ENCODE measurements around the gene TOR1AIP2. TPM values are rescaled to one million over a fixed set of nuclear protein-coding genes. Genes with fewer than 3 reads are reported as not detected.
A peak's percentile ranks its signal among the peaks of the same experiment; 100 is the strongest.
"Not testable (repeated sequence)": the region's sequence is repeated elsewhere in the genome, so short reads cannot be mapped to it uniquely, and the experiment has no call there.

Gene TOR1AIP2
- total RNA-seq, 2 experiments from 2014 or later = 43.5 to 50.1 TPM

DNA sequence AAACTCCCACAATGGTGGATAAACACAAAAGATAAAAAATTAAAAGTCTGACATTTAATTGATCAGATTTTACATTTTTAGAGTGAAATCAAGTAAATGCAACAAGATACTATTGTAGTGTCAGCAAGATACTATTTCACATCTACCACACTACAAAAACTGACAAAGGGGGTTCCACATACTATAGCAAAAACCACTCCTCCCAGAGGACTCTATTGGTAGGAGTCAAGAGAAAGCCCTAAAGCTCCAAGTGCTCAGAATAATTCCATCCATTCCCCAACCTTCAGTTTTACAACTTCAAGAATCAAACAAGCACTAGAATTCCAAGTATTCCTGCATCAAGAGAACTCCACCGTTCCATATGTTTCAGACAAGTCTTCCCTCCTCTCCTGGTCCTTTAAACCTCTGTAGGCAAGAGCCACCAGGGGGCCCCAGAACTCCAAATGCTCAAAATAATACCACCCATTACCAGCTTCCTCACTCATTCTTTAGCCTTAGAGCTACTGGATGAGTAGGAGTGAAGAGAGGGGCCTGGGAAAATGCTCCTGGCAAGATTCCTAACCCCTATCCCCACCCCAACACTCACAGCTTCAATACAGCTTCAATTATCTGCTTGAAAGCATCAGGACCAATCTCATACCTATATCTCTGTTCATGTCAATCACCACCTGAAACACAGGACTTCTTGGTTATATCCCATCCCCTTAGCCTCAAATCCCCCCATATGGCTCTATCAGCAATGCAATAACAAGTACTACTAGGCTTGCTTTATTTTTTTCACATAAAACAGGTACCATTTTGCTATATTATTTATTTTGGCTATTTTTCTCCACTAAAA lies 9.9 kb downstream of the TOR1AIP2 start:
- Mint-ChIP-seq H3K9me3 (ENCODE audit: low read depth) (no peaks in the 10 kb centered on the region), H3K27me3 (no peaks in the 10 kb centered on the region), H3K36me3 (peaks cover 29% of the 10 kb centered on the region), H3K27ac (no peak overlapping the region), H3K4me3 (no peak overlapping the region), H3K4me1 (peaks cover 8% of the 10 kb centered on the region)
- CTCF ChIA-PET = interaction anchor here (0.6 to 6.1 kb wide), 16 partner anchors 9 to 311 kb away, joined by 3 to 63 read pairs (median 5); partner anchors contain the start of gene TOR1AIP2
- ATAC-seq = peak; percentile 86
- DNase-seq = peak; percentile 61

DNA sequence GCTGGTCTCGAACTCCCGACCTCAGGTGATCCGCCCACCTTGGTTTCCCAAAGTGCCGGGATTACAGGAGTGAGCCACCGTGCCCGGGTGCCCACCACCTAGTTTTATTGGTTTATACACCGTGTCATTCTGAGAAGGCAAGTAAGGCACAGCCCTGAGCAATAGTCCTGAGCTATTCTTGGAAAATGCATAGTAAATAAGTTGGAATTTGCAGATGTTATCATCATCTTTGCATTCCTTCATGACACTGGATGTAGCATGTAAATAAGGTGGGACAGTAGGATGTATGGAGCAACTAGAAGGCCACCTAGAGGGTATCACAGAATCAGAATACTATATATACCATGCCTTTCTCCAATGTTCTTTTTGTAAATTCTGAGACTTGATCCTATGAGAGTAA lies 11.0 kb downstream of the TOR1AIP2 start:
- CTCF ChIA-PET = interaction anchor here (0.6 to 6.1 kb wide), 5 partner anchors 10 to 312 kb away, joined by 3 to 63 read pairs (median 10); partner anchors contain the start of gene TOR1AIP2
- Mint-ChIP-seq H3K27me3 (no peaks in the 10 kb centered on the region), H3K9me3 (ENCODE audit: low read depth) (no peaks in the 10 kb centered on the region), H3K36me3 (peaks cover 26% of the 10 kb centered on the region), H3K4me1 (no peaks in the 10 kb centered on the region), H3K4me3 (no peak overlapping the region), H3K27ac (no peak overlapping the region)
- no peak for DNase-seq
- no peak for ATAC-seq

DNA sequence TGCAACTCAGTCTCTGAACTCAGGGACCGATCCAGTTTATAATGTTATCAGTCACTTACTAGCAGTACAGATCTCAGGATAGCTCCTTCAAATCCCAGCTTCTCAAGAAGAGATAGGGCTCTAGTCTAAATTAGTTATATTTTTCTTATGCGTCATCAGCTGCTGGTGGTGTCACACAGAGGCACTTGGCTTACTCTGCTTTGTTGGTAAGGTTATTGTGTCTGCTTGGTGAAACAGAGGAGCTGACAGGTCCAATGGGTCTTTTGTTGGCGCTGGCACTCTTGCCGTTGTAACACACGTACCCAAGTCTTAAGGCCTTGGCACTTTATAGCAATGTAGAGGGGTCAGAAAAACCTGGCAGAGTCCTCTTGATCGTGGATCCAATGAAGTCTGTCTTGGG lies 12.2 kb downstream of the TOR1AIP2 start:
- Mint-ChIP-seq H3K4me3 (no peak overlapping the region), H3K9me3 (ENCODE audit: low read depth) (no peaks in the 10 kb centered on the region), H3K27me3 (no peaks in the 10 kb centered on the region), H3K27ac (no peak overlapping the region), H3K4me1 (no peaks in the 10 kb centered on the region), H3K36me3 (peaks cover 28% of the 10 kb centered on the region)
- DNase-seq (no peak), ATAC-seq (no peak)
- CTCF ChIA-PET = interaction anchor here (2.7 to 6.1 kb wide), 2 partner anchors 304 to 313 kb away, joined by 10 to 63 read pairs; no protein-coding TSS in a partner anchor

DNA sequence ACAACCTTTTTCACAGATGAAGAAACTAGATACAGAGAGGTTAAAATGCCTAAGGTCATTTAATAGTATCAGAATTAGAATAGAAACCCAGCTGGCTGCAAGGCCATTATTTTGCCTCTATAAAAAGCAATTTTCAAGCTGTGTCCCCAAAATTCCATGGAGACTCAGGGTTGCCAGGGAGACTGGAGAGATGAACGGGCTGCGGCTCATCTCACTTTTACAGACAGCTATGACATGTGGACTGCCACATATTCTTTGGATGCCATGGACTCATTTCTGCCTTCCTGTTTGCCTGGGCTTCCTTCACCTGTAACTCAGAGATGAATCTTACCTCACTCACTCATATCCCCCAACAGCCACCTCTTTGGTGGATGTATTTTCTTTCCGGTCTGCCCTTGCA lies 17.0 kb downstream of the TOR1AIP2 start:
- CTCF ChIA-PET = no interaction called here
- no peak overlapping the region for H3K27ac Mint-ChIP-seq
- H3K4me3 Mint-ChIP-seq = no peak overlapping the region
- peaks cover 28% of the 10 kb centered on the region for H3K36me3 Mint-ChIP-seq
- no peak for DNase-seq
- no peaks in the 10 kb centered on the region for H3K27me3 Mint-ChIP-seq
- ATAC-seq = no peak
- H3K9me3 Mint-ChIP-seq (ENCODE audit: low read depth) = no peaks in the 10 kb centered on the region
- peaks cover 2% of the 10 kb centered on the region for H3K4me1 Mint-ChIP-seq

DNA sequence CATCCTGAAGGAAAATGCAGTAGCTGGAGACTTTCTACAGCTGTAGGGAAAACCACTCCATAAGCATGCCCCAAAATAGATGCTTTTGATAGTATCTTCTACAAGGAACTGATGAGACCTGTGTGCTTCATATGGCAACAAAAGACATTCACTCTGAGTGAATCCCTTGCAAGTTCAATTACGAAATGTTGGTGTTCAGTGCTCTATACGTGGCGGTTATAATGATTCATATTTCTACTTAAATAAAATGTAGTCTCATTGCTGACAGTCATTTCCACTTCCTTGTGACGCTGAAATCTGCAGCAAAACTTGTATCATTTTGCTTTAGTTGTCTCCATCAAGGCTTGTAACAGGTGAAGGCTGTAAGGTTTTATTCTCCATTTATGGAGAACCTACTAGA lies 20.6 kb downstream of the TOR1AIP2 start:
- Mint-ChIP-seq H3K4me1 (peaks cover 4% of the 10 kb centered on the region), H3K36me3 (peaks cover 17% of the 10 kb centered on the region), H3K27ac (no peak overlapping the region), H3K9me3 (ENCODE audit: low read depth) (no peaks in the 10 kb centered on the region), H3K27me3 (no peaks in the 10 kb centered on the region), H3K4me3 (no peak overlapping the region)
- DNase-seq = no peak
- ATAC-seq = no peak
- CTCF ChIA-PET = no interaction called here

DNA sequence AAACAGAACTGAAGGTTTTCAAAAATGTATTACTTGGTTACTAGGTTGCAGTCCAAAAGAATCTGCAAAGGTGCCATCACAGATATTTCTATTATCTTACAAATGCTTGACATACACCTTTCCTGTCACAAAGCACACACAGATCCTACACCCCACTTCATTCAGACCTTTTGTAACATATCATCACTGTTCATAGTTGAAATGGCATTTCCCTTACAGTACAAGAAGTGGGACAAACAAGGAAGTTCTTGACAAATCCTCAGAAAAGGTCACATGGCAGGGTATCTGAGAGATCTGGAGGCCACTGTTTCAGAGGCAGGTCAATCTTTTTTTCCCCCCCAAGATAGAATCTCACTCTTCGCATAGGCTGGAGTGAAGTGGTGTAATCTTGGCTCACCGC lies 21.3 kb downstream of the TOR1AIP2 start:
- Mint-ChIP-seq H3K27me3 (no peaks in the 10 kb centered on the region), H3K27ac (no peak overlapping the region), H3K4me1 (peaks cover 4% of the 10 kb centered on the region), H3K36me3 (peaks cover 19% of the 10 kb centered on the region), H3K9me3 (ENCODE audit: low read depth) (no peaks in the 10 kb centered on the region), H3K4me3 (no peak overlapping the region)
- CTCF ChIA-PET = no interaction called here
- ATAC-seq (no peak), DNase-seq (no peak)

DNA sequence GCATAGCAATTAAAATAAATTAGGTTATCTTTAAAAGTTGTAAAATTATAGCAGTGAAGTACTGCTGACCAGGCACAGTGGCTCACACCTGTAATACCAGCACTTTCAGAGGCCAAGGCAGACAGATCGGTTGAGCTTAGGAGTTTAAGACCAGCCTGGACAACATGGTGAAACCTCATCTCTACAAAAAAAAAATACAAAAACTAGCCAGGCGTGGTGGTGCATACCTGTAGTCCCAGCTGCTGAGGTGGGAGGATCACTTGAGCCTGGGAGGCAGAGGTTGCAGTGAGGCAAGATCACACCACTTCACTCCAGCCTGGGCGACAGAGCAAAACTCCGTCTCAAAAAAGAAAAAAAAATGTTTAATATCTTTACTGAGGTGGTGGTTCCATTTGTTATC lies 21.8 kb downstream of the TOR1AIP2 start:
- H3K27ac Mint-ChIP-seq; H3K9me3 Mint-ChIP-seq (ENCODE audit: low read depth); H3K4me1 Mint-ChIP-seq; H3K27me3 Mint-ChIP-seq; DNase-seq; CTCF ChIA-PET; ATAC-seq; H3K4me3 Mint-ChIP-seq: not testable (repeated sequence)
- H3K36me3 Mint-ChIP-seq = peaks cover 21% of the 10 kb centered on the region

DNA sequence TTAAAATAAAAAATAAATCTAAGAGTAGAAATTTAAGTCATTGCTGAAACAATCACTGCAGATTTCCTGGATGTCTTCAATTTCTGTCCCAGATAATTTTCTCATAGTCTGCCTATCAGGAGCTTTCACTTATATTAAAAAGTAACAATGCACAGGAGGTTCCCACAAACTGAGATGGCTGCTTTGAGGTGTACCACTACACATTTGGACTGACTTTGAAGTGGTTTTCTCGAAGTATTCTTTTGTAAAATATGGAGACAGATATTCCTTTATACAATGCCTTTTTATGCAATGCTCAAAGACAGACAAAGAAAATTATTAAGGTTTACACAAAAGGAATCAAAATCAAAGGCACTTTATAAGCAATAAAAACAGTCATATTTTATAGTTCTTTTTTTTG lies 24.5 kb downstream of the TOR1AIP2 start:
- CTCF ChIA-PET = interaction anchor here (0.8 to 2.0 kb wide), 6 partner anchors 15 to 304 kb away, joined by 3 to 7 read pairs (median 3); partner anchors contain the start of gene CEP350
- no peak for DNase-seq

DNA sequence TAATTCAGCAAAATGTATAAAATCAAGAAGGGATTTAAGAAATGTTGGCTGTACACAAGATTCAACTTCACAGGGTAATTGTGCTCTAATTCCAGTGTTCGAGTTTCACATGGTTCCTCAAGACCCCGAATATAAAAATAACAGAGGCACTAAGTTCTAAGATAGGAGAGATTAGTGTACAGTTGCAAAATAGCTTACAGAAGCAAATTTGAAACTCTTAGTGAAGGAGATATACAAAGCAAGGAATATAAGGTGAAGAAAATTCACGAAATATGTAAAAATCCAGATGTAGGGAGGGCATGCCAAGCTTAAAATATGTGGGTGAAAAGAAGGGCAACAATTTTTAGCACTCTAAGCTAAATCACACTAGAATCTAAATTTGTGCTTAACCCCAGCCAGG lies 29.4 kb downstream of the TOR1AIP2 start:
- H3K4me3 Mint-ChIP-seq = no peak overlapping the region
- peaks cover 2% of the 10 kb centered on the region for H3K4me1 Mint-ChIP-seq
- no peaks in the 10 kb centered on the region for H3K9me3 Mint-ChIP-seq (ENCODE audit: low read depth)
- H3K27me3 Mint-ChIP-seq = no peaks in the 10 kb centered on the region
- ATAC-seq (no peak), DNase-seq (no peak)
- no peak overlapping the region for H3K27ac Mint-ChIP-seq
- peaks cover 36% of the 10 kb centered on the region for H3K36me3 Mint-ChIP-seq
- CTCF ChIA-PET = no interaction called here

More for the DNA sequence above, 24.5 kb downstream of the TOR1AIP2 start:
- ATAC-seq = no peak
- H3K27me3 Mint-ChIP-seq = no peaks in the 10 kb centered on the region
- H3K9me3 Mint-ChIP-seq (ENCODE audit: low read depth) = no peaks in the 10 kb centered on the region
- H3K4me3 Mint-ChIP-seq = no peak overlapping the region
- H3K4me1 Mint-ChIP-seq = peaks cover 4% of the 10 kb centered on the region
- H3K27ac Mint-ChIP-seq = no peak overlapping the region
- H3K36me3 Mint-ChIP-seq = peaks cover 28% of the 10 kb centered on the region

DNA sequence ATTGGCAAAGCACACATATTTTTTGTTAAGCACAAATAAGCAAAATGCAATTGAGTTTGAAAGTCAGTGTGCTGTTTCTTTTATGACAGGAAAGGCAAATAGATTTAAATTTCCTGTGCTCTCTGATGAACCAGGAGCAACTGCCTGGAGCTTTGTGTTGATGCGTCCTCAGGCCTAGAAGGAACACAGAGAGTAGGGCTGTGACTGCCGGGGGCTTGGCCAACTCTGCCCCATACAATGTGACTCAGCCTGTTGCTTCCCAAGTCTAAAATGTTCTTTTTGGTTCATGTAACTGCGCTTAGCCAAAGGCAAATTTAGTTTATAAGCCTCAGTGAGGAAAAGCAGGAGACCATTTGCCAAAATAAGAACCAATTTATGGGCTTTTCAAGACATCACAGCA lies 37.5 kb downstream of the TOR1AIP2 start:
- peaks cover 12% of the 10 kb centered on the region for H3K36me3 Mint-ChIP-seq
- CTCF ChIA-PET = interaction anchor here (0.9 kb wide), 1 partner anchor 25 kb away, joined by 3 read pairs; no protein-coding TSS in a partner anchor

DNA sequence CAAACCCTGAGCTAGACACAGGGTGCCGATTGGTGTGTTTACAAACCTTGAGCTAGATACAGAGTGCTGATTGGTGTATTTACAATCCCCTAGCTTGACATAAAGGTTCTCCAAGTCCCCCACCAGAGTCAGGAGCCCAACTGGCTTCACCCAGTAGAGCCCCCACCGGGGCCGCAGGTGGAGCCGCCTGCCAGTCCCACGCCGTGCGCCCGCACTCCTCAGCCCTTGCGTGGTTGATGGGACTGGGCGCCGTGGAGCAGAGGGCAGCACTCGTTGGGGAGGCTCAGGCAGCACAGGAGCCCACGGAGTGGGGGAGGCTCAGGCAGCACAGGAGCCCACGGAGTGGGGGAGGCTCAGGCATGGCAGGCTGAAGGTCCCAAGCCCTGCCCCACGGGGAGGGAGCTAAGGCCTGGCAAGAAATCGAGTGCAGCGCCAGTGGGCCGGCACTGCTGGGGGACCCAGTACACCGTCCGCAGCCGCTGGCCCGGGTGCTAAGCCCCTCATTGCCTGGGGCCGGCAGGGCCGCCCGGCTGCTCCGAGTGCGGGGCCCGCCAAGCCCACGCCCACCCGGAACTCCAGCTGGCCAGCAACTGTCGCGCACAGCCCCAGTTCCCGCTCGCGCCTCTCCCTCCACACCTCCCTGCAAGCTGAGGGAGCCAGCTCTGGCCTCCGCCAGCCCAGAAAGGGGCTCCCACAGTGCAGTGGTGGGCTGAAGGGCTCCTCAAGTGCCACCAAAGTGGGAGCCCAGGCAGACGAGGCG lies 40.7 kb downstream of the TOR1AIP2 start:
- H3K36me3 Mint-ChIP-seq, H3K27me3 Mint-ChIP-seq, H3K4me3 Mint-ChIP-seq: not testable (repeated sequence)

More for the DNA sequence above, 37.5 kb downstream of the TOR1AIP2 start:
- DNase-seq (no peak), ATAC-seq (no peak)
- H3K27ac Mint-ChIP-seq = no peak overlapping the region
- no peak overlapping the region for H3K4me3 Mint-ChIP-seq
- no peaks in the 10 kb centered on the region for H3K9me3 Mint-ChIP-seq (ENCODE audit: low read depth)
- no peaks in the 10 kb centered on the region for H3K4me1 Mint-ChIP-seq
- H3K27me3 Mint-ChIP-seq = no peaks in the 10 kb centered on the region

DNA sequence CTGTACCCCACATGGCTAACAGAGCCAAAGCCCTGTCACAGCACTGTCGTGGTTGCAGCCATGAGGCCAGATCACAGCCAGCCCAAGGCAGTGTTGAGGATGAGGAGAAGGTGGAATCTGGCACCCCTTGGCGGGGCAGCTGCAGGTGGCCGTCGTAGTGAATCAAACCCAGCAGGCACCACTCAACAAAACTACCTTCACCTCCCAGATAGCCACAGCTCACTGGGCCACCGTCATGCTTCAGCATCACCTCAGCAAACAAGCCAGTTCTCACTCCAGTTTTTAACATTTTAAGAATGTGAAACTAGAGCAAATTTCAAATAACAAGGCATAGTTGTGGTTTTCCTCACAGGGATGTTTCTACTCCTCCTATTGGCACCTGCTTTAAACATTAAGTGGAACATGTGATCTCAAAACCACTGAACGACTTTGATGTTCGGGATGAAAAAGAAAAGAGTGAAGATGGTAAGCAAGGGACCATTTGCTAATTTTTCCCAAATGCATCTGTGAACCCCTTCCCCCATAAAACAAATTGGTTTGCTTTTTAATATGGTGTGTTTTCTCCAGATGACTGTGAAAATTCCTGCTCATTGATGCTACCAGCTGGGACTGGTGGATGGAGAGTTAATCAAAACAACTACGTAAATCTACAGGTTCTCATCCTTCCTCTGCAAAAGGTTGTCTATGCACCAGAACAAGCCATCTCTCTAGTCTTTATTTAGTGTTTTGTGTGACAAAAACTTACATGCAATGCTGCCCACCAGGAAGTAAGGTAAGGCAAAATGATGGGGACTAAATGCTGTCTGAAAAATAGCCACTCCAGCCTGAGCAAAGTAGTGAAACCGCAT lies 45.5 kb downstream of the TOR1AIP2 start:
- peak; percentile 27 for DNase-seq

More for the DNA sequence above, 40.7 kb downstream of the TOR1AIP2 start:
- H3K9me3 Mint-ChIP-seq (ENCODE audit: low read depth); ATAC-seq; DNase-seq; CTCF ChIA-PET; H3K27ac Mint-ChIP-seq; H3K4me1 Mint-ChIP-seq: not testable (repeated sequence)

DNA sequence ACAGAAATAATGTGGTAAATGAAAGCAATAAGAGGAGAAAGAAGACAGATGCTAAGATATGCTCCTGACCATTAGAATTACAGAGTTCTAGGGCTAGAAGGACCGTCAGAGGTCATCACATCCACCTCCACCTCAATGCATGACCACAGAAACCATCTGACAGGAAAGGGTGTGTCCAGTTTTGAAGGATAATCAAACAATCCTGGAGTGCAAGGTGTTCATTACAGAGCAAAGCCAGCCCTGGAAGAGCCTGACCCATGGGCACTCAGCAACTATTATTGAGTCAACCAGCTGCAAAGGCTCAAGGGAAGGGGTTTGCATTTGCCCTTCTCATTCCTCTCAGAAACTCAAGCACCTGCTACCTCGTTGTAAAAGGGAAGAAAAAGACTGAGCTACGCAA lies 46.4 kb downstream of the TOR1AIP2 start:
- Mint-ChIP-seq H3K4me3 (no peak overlapping the region), H3K36me3 (peaks cover 4% of the 10 kb centered on the region), H3K9me3 (ENCODE audit: low read depth) (no peaks in the 10 kb centered on the region), H3K4me1 (peaks cover 24% of the 10 kb centered on the region), H3K27me3 (peaks cover 14% of the 10 kb centered on the region), H3K27ac (no peak overlapping the region)
- DNase-seq = peak; percentile 40
- CTCF ChIA-PET = interaction anchor here (3.5 kb wide), 1 partner anchor 16 kb away, joined by 16 read pairs; no protein-coding TSS in a partner anchor
- peak; percentile 23 for ATAC-seq

More for the DNA sequence above, 45.5 kb downstream of the TOR1AIP2 start:
- no peaks in the 10 kb centered on the region for H3K9me3 Mint-ChIP-seq (ENCODE audit: low read depth)
- peak; percentile 27 for ATAC-seq
- H3K4me3 Mint-ChIP-seq = no peak overlapping the region
- H3K27me3 Mint-ChIP-seq = peaks cover 8% of the 10 kb centered on the region
- CTCF ChIA-PET = interaction anchor here (3.5 kb wide), 1 partner anchor 17 kb away, joined by 16 read pairs; no protein-coding TSS in a partner anchor
- peaks cover 21% of the 10 kb centered on the region for H3K4me1 Mint-ChIP-seq
- no peak overlapping the region for H3K27ac Mint-ChIP-seq
- H3K36me3 Mint-ChIP-seq = peaks cover 4% of the 10 kb centered on the region

Data from activated CD8-positive, alpha-beta memory T cell treated with anti-CD3 and anti-CD28 coated beads, Interleukin-2, amount 10 ng/mL, durations not matched to agents 7 days and 5 days (primary cell).